ENCODE data around the gene PAPPA2. TPM values are rescaled to one million over a fixed set of nuclear protein-coding genes. Genes with fewer than 3 reads are reported as not detected.
"Not testable (repeated sequence)": the region's sequence is repeated elsewhere in the genome, so short reads cannot be mapped to it uniquely, and the experiment has no call there.

The PAPPA2 gene
- polyA plus RNA-seq, 1 donor, result 88.4 TPM

DNA sequence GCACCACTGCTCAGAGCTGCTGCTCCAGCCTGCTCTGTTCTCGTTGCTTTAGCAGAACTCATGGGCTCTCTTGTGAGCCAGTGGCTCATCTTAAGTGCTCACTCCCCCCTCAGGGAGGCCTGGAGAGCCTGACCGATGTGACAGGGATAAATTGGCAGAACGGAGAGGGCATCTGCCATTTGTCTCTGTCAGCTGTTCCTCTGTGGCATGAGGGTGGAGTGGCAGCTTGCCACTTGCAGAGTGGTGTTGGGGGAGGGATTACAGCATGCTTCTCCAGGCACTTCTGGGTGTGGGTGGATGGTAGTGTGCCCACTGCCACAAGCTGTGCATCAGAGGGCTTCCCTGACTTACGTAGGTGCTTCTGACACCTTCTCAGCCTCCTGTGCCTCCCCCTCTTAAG lies 229.5 kb downstream of the PAPPA2 start:
- DNase-seq, result no peak

DNA sequence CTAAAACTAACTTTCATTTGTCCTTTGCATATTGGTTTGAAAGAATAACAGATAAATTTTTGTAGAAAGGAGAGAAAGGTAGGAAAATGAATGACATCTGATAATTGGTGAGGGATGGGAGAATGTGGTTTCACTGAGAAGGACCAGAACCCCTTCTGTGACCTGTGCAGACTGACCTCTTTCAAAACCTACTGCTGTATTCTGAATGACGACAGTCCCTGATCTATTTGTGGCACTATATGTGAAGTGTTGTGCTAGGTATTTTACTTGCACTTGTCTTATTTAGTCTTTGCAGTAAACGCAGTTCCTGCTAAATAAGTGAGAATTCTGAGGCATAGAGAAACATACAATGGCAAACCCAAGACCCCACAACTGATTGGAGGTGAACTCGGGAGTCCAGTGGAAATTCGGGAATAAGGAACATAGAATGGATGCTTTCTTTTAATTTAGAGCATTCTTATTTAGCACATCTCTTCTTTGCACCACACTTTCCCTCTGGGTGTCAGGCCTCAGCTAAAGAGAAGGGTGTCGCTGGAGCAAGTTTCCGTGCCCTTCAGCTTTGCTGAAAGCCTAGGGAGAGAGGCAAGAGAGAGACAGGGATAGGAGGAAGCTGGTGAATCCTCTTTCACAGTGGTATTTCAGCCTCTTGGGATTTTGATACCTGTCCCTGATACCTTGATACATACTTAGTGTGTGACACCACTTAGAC lies 230.2 kb downstream of the PAPPA2 start:
- no peak for DNase-seq

DNA sequence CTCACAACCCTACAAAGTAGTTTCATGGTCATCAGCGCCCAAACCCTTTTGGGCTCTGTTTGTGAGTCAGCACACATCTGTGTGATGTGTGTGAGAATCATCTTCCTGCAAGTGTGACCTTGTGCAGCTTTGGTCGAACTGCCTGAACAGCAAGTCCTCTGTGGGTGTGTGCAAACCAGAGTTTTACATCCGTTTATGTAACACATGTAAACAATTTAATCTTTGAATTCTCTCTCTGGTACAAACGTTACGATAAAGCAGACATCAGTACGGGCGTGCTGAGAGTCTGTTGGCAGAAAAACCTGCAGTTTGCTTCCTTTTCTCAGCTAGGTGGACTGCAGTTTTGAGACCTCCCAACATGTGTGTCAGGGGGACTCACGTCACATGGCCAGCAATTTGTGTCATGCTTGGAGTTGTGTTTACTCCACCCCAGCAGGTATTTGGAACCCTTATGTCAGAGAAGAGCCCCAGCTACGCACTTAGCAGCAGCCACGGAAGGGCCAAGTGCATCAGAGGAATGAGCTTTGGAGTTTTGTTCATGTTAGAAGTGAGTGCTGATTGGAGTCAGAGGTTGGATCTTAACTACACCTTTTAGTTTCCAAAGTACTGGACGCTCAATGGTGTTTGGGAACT lies 230.8 kb downstream of the PAPPA2 start:
- DNase-seq, result no peak

DNA sequence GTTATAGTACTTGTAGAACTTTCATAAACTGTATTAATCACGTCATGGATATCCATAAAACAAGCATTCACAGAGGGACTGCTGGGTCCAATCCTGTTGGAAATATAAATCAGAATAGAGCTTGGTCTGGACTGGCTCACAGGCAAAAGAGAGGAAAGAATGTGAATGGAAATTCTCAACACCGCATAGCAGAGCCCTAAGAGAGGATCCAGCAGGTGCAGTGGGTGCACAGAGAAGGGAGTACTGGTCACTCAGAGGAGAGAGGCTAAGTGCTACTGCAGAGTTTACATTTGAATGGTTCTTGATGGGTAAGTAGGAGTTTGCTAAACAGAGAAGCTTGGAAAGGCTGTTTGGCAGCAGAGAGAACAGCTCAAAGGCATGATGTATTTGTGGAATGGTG lies 231.7 kb downstream of the PAPPA2 start:
- DNase-seq, result no peak

DNA sequence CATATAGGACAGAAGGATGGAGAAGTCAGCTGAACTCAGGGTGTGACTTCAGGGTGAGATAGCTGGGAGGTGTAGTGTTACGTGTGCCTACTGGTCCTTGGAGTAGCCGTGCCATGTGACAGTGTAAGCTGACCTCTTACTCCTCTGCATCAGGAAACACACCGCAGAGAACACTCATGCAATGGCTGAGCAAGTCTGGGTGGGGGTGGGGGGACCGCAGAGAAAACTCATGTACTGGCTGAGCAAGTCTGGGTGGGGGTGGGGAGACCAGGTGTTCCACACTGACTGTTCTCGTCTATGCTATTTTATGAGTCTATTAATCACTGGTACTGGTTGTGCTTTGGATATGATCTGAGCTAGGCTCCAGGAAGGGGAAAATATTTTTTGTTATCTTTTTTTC lies 233.1 kb downstream of the PAPPA2 start:
- peak; percentile 85 for DNase-seq

DNA sequence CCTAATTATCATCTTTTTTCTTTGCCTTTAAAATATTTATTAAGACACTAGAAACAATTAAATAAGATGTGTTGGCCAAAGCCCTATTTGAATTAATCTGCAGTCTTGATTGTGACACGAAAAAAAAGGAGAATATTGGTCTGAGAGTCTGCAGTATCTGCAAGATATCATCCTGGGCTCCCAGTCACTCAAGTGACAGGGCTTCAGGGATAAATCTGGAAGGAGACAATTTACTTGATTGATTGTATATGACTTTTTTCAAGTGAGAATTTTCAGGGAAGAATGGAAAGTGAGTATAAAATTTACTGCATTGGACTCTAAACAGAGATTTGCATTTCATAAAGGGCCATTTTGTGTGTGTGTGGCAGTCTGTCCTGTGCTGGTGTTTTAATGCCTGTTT lies 233.7 kb downstream of the PAPPA2 start:
- no peak for DNase-seq

DNA sequence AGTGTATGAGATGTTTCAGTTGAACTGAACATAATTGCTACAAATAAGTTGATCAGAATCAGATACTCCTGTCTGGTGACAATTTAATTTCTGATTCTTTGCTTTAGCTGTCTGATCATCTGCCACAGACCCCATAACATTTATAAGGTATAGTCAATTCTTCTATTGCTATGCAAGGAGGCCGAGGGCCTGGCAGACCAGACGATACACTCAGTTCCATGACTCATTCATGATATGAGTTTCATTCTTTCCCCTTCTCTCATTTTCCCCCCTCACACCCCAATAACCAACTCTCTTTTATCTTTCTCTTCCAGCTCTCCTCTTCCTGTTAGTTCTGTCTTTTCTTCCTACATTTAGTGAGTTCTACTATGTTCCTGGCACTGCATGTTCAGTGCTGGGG lies 236.8 kb downstream of the PAPPA2 start:
- no peak for DNase-seq

DNA sequence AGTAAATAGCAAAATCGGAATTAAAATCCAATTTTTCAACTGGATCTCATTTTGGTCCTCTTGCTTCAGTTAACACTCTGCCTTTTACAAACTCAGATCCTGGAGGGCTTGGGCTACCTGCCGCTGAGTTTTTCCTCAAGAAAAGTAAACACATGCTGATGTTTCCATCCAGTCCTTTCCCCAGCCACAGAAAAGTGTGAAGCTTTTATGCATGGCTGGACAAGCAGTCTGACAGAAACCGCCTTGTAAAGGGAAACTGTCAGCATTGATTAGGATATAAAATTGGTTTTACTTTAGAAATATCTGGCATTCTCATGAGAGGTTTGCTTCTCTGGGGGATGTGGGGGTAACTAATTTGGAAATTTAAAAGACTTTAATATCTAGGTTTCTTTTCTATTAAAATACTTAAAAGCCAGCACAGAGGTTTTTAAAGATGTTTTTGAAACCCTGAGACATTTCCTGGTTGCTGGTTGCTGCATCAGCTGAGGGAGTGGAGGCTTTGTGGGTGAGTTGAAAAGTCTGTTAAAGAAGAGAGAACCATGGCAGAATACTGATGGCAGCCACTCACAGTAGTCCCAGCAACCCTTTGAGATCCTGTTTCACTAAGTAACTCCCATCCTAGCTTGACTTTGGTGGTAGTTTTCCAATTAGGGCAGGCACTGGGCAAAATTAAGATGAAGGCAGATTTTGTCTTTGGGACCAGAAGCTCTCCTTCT lies 238.3 kb downstream of the PAPPA2 start:
- DNase-seq, result no peak

DNA sequence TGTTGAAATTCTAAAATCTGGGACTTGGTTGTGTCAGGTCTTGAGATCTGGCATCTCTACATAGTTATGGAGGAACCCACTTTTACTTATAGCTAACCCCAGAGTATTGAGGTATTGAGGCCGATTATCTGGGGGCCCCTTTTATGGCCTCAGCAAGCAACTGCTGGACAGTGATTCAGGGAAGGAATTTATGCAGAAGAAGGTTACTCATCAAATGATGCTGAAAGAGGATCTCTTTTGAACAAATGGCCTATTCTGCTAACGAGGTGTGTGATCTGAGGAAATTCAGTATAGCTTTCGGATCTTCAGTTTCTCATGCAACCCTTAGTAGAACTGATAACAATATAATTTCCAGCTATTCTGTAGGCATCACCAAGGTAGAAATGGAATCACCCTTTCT lies 239.9 kb downstream of the PAPPA2 start:
- no peak for DNase-seq

DNA sequence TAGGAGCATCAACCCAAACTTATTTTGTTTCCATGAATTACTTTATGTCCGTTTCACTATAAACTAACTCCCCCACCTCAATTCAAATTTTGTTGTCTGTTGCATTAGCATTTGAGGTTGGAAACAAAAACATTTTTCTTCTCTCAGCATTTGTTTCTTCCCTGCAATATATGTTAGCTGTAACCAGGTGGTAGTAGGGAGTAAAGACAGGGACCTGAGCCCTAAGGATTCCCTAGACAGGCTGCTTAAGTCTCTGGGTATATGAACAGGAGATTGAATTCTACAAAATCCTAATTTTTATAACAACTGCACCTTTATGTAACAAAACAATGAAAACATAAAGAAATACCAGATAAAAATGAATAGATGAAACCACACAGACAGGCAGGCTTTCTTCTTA lies 242.6 kb downstream of the PAPPA2 start:
- no peak for DNase-seq

DNA sequence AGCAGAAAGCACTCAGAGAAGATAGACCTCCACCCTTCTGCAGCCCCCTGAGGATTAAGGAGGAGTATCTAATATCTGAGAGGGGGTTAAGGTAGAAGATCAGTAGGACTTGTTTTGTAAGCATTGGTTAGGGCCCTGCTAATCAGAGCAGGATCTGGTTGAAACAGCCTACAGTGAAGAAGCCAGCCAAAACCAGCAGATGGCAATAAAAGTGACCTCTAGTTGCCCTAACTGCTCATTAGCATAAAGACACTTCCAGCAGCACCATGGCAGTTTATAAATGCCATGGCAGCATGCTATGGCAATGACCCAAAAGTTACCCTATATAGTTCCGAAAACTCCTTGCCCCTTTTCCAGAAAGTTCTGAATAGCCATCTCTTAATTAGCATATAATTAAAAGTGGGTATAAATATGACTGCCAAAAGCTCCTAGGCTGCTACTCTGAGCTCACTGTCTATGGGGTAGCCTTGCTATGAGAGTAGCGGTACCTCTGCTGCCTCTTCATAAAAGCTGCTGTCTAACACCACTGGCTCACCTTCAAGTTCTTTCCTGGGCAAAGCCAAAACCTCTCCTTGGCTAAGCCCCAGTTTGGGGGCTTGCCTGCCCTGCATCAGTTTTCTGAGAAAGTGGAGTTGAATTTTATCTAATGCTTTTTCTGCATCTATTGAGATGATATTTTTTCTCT lies 254.2 kb downstream of the PAPPA2 start:
- no peak for DNase-seq

DNA sequence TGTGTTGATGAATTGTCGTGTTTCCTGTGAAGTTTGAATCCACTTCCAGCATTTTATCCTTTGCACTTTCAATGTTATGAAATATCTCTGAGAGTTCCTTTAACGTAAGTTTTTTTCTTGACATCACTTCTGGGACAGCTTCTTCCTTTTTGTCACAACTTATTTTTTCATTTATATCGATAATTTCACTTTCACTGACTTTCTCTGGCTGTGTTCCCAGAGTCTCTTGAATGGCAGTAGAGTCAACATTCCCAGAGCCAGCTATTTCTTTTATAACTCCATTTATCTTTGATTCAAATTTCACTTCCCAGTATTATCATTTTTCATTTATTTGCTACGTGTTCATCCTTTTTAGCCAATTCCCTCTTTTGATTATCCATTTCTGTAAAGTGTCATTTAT lies 256.5 kb downstream of the PAPPA2 start:
- DNase-seq, result no peak

DNA sequence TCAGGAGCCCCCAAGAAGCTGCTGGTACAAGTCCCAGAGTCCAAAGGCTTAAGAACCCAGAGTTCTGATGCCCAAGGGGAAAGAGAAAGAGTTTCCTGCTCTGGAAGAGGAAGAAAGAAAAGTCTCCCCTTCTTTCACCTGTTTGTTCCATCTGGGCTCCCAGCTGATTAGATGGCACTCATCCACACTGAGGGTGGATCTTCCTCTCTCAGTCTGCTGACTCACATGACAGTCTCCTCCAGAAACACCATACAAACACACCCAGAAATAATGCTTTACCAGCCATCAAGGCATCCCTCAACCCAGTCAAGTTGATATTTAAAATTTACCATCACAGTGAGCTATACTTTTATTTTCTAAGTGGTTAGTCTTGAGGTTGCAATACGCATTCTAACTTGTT lies 257.9 kb downstream of the PAPPA2 start:
- DNase-seq, result no peak

DNA sequence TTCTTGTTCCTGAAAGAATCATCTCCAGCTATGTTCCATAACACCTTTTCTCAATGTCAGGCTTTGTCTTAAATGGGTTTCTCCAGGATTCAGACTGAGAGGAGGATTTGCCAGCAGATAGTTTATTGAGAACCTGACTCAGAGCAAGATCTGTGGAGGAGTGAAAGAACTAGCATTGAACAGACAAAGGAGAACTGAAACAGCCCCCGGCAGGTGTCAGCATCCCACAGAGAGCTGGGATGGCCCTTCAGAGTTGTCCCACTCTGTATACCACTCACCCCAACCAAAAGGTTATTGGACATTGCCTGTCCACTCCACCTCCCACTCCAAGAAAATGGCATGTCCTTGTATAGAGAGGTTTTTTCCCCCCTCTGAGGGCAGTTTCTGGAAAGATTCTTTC lies 270.7 kb downstream of the PAPPA2 start:
- DNase-seq, result no peak

DNA sequence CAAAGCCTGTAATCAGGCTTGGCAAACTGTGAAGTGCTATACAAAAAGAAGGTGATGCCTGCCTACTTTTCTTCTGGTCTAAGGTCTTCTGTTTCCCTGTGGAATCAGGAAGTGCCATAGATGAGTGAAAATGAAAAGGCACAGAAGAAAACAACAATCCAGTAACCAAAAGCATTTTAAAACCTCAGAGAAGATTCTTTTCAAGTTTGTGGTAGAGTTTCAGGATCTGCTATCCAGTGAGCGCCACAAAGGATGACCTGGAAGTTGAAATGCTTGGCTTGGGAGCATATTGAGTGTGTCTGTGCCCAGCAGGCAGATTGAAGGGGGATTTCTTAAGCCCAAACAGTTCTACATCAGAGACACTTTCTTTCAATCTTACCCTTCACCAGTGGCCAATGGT lies 272.2 kb downstream of the PAPPA2 start:
- no peak for DNase-seq

DNA sequence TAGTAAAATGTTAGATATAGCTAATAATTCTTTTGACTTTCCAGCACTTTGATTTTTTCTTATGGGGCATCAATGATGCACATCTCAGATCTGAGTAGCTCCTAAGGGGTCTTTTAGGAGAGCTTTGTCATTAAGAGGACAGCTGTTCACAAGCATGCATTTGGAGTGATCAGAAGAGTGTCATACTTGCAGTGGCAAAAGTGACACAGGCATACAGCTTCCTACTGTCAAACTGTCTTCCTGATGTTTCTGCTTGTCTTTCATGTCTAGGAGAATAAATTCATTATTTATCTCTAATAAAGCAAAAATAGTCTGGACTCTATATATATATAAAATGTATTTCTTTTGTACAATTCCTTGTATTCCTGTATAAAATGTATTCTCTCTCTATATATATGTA lies 273.0 kb downstream of the PAPPA2 start:
- no peak for DNase-seq

DNA sequence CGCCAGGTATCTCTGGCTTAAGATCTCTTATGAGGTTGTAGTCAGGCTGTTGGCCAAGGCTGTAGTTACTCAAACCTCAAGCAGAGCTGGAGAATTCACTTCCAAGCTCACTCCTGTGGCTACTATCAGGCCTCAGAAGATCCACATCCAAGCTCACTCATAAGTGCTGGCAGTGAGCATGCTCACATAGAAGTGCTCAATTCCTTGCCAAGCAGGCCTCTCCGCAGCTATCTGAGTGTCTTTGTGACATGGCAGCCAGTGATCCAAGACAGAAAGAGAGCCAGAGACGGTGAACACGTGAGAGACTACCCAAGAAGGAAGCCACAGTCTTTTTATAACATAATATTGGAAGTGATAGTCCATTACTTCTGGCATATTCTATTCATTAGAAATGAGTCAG lies 278.2 kb downstream of the PAPPA2 start:
- DNase-seq, result no peak

DNA sequence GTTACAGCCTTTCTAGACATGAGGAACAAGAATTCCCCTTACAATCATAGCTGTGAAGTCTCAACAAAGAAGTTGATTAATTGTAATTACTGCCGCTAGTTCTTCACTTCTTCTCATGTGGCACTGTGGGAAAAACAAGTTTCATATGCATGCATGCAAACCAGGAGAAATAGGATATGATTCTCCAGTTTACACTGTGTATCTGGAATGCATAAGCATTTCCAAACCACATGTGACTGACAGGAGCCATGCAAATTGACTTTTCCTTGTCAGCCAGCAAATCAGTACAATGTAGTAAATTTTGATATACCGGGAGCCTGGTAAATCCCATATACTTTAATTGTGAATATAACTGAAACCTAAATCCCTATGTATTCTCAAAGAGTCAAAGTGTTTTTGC lies 279.3 kb downstream of the PAPPA2 start:
- no peak for DNase-seq

DNA sequence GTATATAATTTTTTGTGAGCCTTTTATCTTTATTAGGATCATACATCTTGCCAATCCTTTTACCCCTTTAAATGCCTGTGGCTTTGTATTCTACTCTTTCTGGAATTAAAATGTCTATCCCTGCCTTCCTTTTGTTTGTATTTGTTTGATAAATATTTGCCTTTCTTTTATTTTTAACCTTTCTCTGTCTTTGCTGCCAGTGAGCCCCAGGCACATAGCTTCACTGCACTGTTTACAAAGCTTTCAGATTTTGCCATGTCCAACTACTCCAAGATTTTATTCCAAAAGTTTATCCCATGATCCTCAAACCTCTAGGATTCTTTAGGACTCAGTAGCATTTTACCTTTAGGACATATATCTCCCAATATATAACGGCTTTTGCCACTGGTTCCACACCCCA lies 281.2 kb downstream of the PAPPA2 start:
- DNase-seq, result no peak

DNA sequence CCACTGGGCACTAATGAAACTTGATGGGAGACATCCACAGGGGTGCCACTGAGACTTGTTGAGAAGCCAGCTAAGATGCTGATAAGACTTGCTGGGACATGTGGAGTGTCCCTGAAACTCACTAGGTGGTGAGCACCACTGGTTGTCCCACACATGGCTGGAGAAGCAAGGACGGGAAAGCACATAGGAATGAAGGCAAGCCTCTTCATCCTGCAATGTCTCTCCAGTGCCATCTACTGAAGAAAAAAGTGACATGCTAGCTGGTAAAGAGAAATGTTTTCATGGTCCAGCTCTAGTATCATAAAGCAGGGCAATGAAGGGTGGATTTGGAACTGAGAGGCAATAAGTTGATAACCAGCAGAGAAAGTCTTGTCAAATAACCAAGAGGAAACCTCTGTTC lies 283.0 kb downstream of the PAPPA2 start:
- DNase-seq, result no peak

DNA sequence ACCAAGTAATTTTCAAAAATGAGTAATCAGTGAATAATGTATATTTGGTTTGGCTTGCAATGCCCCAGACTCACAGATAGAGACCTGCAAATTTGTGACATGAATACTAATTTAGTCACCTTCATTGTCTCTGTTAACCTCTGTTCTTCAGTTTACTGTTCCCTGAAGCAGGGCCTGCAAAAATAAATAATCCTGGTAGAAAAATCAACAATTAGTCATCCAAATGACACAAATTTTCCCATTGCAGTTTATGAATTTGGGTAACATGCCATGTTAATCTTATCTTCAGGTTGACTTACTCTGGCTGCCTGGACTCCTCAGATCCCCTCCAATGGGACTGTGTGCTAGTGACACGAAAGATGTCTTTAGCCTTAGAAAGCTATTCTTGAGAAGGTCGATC lies 289.5 kb downstream of the PAPPA2 start:
- no peak for DNase-seq

DNA sequence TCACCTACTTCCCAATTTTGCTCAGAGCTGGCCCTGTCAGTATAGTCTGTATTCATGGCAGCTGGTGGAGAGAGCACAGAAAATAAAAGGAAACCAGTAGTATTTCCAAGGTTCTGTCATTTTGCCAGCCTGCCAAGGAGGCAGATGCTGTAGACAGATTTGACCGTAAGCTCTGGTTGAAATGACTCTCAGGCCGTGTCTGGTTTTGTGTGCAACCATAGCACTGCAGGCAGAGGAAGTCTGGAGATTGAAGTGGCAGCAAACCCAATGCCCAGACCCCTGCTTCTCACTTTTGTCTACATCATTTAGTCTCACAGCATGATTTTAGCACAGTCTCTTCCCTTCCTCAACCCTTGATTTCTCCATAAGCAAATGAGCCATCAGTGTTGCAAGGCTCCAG lies 291.7 kb downstream of the PAPPA2 start:
- no peak for DNase-seq

DNA sequence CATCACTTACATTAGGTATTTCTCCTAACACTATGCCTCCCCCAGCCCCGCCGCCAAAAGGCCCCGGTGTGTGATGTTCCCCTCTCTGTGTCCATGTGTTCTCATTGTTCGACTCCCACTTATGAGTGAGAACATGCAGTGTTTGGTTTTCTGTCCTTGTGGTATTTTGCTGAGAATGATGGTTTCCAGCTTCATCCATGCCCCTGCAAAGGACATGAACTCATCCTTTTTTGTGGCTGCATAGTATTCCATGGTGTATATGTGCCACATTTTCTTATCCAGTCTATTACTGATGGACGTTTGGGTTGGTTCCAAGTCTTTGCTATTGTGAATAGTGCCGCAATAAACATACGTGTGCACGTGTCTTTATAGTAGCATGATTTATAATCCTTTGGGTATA lies 293.8 kb downstream of the PAPPA2 start:
- not testable (repeated sequence) for DNase-seq

All from left kidney (tissue), 2 donors.